GM21423 (cell line): ENCODE data around the gene ARIH2.

ENCODE experiments used
- ATAC-seq: cut with Tn5 transposase; IDR thresholded peaks from one replicate; pipeline ENCODE4 v1.9.1; 2021; ENCODE audit warnings: mild to moderate bottlenecking, moderate library complexity; ENCODE audit not compliant: unreplicated experiment

The ARIH2 gene

DNA sequence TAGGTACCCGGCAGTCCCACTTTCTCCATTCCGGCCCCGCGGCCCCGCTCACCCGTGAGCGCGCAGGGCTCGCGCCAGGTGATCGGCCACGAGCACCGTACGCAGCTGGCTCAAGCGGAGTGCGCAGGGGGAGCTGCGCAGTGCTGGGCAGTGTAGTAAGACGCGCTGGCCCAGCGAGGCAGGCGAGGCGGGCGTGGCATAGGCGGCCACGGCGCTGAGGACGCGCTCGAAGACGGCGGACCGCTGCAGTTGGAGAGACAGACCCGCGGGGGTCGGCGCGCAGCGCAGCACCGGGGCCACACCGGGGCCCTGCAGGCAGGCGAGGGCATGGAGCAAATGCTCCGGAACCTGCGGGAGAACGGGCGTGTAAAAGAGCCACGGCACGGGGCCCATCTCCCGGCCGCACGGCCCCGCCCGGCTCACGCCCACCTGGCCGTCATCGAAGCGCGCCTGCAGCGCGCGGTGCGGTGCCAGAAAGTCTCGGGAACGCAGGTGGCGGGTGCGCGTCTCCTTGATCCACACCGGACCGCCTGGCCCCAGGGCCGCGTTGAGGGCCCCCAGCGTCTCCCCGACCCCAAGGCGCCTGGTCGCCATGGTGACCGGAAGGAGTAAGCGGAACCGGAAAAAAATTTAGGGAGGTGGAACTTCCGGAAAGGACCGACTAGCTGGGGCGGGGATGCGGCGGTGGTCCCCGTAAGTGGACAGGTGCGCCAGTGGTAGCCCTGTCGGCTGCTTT lies 99.5 kb downstream of the ARIH2 start, which contains the start of gene DALRD3:
DALRD3 (minus strand) TSS at position 610 of the 736 bp plus-strand sequence; CDS start at position 594, 16 bp downstream.
- ATAC-seq, result no peak

GRCh38 chr3:49018707-49019006 lies 100.0 kb downstream of the ARIH2 start:
- ATAC-seq, result no peak

- no peak for ATAC-seq
These were observed 101.3 kb downstream of the ARIH2 start for GRCh38 chr3:49019941-49020329.

GRCh38 chr3:49020330-49021212 lies 101.9 kb downstream of the ARIH2 start:
- ATAC-seq, result no peak

GRCh38 chr3:49021213-49021812 lies 102.7 kb downstream of the ARIH2 start:
- ATAC-seq, result peak; percentile 53

GRCh38 chr3:49021813-49022687 lies 103.4 kb downstream of the ARIH2 start, which contains the start of gene NDUFAF3:
TSS of gene NDUFAF3 (plus strand) at chr3:49022121. CDS start at chr3:49022145, 24 bp downstream.
- peak; percentile 54 for ATAC-seq

GRCh38 chr3:49022688-49023171 lies 104.1 kb downstream of the ARIH2 start:
- ATAC-seq, result no peak

DNA sequence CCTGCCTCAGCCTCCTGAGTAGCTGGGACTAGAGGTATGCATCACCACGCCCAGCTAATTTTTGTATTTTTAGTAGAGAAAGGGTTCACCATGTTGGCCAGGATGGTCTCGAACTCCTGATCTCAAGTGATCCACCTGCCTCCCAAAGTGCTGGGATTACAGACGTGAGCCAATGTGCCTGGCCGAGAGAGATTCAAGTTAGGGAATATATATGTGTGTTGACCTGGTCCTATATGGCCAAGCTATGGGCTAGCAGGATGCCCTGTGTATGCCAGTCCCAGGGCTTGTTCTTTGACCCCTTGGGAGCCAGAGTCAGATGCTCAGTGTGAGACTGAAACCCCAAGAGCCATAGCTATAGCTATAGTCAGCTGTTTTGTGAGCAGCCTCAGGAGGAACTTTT lies 105.1 kb downstream of the ARIH2 start:
- ATAC-seq, result no peak

GRCh38 chr3:49024449-49024848 lies 105.8 kb downstream of the ARIH2 start:
- no peak for ATAC-seq

GRCh38 chr3:49025005-49025792 lies 106.6 kb downstream of the ARIH2 start:
- no peak for ATAC-seq

- no peak for ATAC-seq
These were observed 107.3 kb downstream of the ARIH2 start for GRCh38 chr3:49025793-49026520.

DNA sequence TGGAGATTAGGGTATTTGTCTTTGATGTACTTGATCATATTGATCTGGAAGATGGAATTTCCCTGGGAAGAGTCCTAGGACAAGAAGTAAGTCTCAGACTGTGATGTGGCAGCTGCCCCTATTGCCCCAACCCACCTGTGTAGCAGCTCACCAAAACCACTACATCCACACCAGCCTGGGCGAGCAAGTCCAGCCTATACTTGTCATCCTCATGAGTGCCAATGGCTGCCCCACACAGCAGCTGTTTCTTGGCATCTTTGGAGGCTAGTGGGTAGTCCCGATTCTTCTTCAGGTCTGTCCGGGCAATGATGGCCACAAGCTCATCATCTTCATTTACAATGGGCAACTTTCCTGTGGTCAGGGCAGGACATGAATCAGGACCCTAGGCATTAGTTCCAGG lies 107.9 kb downstream of the ARIH2 start:
- ATAC-seq, result no peak

DNA sequence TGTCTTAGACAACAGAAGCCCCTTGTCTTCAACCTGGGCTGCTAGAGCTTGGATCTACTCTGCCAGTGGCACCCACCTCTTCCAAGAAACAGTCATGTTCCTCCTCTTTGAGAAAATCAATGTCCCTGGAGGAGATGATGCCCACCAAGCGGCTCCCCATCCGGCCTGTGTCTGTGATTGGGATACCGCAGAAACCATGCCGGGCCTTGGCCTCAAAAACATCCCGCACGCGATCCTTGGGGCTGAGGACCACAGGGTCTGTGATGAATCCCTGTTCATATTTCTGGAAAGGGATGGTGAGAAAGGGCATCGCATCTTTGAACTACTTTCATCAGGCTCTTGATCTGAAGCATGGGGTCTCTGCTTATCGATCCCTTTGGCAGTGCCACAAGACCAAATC lies 109.0 kb downstream of the ARIH2 start:
- ATAC-seq, result no peak

DNA sequence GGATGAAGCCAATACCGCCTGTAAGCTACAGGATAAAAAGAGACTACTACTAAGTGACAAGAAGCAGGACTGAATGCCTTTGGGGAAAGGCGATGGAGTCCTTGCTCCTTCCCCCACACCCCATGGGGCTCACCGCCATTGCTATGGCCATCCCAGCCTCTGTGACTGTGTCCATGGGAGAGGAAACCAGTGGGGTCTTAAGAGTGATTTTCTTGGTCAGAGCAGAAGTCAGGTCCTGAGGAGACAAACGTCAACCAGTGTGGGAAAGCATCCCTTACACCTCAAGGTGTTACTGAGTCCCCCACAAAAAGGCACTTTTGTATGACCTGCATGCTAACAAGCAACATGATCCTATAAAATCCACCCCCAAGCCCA lies 109.6 kb downstream of the ARIH2 start:
- no peak for ATAC-seq

- ATAC-seq, result peak; percentile 86
These were observed 110.3 kb downstream of the ARIH2 start, which contains the start of gene IMPDH2 for GRCh38 chr3:49028673-49029562. TSS of gene IMPDH2 (minus strand) at chr3:49029398. CDS start at chr3:49029350, 48 bp downstream.

- no peak for ATAC-seq
These were observed 110.9 kb downstream of the ARIH2 start for GRCh38 chr3:49029563-49029884.

DNA sequence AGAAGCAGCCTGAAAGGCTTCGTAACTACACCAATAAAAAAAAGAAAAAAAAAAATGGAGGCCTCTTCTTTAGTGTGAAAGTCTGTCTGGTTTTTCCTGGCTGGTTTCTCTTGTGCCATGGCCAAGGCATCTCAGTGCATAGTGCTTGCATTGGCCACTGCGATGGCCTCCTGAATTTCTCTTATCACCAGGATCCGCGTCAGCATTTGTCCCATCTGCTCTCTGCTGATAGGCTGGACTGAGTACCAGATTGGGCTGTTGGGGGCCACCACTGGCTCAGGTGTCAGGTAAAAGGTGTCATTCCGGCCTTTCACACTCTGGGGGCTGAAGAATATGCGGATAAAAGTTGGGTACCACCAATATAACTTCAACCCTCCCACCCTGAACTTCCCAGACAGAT lies 111.7 kb downstream of the ARIH2 start:
- ATAC-seq, result no peak

GRCh38 chr3:49032646-49033304 lies 114.1 kb downstream of the ARIH2 start:
- ATAC-seq, result no peak
